HG03342 (cell line): ENCODE data around the gene THPO.
"Not testable (repeated sequence)": the region's sequence is repeated elsewhere in the genome, so short reads cannot be mapped to it uniquely, and the experiment has no call there.

Experiments used
- ATAC-seq: cut with Tn5 transposase; IDR thresholded peaks from one replicate; pipeline ENCODE4 v1.9.1; 2021; ENCODE audit warnings: mild to moderate bottlenecking, moderate library complexity; ENCODE audit not compliant: unreplicated experiment

Gene THPO

DNA sequence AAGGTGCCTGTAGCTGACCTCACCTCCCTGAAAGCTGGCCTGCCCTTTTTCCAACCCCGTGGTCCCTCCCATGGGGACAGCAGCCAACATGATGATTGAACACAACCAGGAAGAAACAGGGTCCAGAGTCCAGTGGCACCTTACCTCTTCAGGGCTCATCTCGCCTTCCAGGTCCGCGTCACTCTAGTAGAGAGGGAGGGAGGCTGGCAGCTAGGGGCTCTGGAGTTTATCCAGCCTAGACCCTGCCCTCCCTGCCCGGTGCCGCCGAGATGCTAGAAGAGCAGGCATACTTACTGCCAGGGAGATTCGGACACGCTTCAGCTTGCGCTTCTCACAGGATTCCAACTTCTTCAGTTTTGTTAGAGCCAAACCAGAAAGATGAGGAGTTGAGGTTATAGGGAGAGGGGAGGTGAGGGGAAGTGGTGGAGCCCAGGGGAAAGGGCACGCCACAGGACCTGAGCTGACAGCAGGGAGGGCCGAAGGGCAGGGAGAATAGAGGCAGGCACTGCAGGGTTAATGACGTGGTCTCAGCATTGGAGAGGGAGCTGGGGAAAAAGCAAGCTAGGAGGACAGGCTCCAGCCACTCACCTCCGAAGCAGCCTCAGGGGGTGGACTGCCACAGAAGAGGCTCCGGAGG lies 25.7 kb downstream of the THPO start:
- no peak for ATAC-seq

DNA sequence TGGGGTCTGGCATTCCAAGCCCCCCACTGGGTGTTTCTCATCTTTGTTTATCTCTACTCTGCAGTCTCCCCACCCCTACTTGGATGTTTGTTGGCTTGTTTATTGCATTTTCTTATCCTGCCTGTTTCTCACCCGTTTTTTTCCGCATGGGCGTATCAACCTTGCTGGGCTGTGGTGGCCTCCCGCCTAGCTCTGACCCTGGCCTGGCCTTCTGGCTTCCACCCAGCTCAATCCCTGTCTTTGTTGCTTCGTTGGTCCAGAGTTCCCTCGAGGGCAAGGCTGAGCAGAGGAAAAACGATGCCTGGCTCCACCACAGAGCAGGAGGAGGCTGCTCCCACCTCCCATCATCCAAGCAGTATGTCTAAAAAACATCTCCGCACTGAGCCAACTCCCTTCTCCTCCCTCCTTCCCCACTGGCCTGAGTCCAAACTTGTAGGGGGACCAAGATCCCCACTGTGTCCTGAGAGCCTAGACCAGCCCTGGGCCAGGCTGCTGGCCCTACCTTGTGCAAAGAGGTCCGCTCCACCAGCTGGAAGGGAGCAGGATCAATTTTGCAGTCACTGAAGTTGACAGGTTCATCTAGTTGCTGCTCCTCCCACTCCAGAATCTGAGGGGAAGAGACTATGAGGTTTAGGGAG lies 26.4 kb downstream of the THPO start:
- ATAC-seq: no peak

DNA sequence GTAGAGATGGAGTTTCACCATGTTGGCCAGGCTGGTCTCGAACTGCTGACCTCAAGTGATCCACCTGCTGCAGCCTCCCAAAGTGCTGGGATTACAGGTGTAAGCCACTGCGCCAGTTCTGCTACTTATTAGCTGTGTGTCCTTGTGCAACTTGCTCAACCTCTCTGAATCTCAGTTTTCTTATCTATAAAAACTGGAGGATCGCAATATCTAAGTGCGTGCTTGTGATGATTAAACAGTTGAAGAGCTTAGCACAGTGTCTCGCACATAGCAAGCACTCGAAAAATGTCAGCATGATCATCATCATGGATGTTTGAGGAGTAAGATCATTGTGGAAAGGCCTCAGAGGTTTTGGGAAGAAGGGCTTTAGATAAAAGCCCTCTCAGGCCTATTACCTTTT lies 27.4 kb downstream of the THPO start:
- no peak for ATAC-seq

DNA sequence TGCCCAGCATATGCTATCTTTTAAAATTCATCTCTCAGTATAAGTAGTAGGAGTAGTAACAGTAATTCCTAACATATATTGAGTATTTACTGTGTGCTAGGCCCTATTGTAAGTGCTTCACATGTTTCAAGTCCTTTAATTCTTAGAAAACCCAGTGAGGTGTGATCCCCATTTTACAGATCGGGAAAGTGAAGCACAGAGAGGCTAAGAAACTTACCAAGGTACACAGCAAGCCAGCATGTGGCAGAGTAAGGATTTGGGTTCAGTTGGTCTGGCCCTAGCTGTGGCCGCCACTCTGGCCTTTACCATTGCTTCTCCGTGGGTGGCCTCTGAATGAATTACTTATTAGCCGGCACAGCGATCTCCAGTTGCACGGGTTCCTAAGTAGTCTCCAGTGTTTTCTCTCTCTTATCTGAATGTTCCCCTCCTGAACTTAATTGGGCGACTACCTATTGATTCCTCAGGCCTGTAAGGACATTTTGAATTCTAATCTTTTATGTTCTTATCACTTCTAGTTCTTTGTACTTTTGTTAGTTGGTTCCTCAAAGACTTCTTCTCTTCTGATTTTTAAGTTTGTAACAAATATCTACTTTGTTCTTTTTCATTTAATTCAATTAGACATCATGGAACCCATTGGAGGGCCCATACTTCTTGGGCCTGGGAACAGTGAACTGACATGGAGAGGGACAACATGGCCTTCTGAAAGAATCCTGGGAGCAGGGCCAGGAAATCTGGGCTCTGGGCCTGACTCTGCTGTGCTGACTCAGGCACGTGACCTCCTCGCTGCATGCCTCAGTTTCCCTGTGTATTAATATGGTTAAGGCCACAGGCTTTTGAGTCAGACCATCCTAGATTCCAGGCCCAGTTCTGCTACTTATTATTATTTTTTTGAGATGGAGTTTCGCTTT lies 28.2 kb downstream of the THPO start:
- no peak for ATAC-seq

DNA sequence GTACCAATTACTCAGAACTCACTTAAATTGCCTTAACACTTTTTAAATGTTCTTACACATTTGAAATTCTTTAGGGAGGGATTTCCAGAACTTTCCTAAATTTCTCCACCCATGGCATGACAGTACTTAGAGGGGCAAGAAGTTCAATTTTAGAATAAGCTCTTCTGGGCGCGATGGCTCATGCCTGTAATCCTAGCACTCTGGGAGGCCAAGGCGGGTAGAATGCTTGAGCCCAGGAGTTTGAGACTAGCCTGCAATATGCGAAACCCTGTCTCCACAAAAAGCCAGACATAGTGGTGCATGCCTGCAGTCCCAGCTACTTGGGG lies 30.0 kb downstream of the THPO start:
- no peak for ATAC-seq

DNA sequence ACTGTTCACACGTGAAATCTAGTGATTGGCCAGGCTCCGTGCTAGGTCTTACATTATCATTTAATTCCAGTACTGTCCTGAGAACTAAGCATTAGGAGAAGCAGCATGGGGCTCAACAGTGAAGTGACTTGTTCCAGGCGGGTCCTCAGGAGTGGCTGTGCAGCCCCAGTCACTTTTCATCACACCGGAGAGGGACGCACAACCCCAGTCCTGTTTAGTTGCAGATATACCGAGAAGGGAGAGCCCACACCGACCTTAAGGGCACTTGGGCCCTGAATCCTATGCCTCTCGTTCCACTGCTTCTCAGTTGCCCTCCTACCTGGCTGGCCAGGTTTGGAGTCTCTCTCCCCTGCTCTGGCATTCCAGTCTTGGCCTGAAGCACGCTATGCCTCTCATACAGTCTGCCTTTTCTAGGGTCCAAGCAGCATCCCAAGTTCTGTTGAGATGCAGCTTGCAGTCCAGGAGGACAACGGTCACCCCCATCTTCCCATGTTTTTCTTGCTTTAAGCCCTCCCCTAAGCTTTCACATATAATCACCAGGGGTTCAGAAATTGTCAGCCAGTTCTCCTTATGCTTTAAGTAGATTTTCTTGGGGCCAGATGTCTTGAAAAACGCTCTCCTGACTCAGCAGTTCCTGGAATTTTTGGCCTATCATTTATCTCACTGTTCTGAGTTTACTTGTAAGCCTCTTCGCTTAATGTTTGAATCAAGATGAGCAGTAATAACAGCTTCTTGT lies 30.5 kb downstream of the THPO start:
- ATAC-seq: no peak

DNA sequence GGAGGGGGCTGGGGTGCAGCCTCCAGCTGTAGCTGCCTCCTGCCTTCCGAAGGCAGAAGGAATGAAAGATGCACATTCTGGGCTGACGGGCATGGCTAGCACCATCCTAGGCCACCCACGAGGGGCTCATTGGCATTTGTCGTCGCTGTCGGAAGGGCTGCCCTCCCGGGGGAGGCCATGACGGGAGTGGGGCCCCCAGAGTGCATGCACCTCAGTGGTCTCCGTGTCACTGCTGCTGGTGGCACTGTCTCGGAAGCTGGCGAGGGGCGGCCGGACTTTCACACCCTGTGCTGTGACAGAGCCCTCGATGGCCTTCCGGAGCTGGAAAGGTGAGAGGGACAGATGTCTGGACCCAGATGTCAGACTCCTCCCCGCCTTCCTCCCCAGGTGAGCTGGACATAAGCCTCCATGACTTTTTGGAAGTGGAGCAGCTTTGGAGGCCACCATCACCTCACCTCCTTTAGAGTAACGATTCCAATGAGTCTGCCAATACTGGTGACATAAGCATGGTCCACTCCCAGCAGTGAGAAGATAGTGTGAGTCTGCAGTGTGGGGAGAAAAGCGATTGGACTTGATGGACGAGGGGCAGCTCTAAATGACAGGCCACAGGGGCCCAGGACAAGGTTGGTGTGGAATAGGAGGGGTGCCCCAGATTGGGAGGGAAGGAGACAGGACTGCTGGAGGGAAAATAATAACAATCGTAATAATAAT lies 31.4 kb downstream of the THPO start:
- ATAC-seq: no peak

DNA sequence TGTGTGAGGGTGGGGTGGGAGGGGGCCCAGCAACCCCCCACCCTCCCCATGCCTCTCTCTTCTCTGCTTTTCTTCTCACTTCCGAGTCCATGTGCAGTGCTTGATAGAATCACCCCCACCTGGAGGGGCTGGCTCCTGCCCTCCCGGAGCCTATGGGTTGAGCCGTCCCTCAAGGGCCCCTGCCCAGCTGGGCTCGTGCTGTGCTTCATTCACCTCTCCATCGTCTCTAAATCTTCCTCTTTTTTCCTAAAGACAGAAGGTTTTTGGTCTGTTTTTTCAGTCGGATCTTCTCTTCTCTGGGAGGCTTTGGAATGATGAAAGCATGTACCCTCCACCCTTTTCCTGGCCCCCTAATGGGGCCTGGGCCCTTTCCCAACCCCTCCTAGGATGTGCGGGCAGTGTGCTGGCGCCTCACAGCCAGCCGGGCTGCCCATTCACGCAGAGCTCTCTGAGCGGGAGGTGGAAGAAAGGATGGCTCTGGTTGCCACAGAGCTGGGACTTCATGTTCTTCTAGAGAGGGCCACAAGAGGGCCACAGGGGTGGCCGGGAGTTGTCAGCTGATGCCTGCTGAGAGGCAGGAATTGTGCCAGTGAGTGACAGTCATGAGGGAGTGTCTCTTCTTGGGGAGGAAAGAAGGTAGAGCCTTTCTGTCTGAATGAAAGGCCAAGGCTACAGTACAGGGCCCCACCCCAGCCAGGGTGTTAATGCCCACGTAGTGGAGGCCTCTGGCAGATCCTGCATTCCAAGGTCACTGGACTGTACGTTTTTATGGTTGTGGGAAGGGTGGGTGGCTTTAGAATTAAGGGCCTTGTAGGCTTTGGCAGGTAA lies 32.5 kb downstream of the THPO start:
- ATAC-seq: no peak

DNA sequence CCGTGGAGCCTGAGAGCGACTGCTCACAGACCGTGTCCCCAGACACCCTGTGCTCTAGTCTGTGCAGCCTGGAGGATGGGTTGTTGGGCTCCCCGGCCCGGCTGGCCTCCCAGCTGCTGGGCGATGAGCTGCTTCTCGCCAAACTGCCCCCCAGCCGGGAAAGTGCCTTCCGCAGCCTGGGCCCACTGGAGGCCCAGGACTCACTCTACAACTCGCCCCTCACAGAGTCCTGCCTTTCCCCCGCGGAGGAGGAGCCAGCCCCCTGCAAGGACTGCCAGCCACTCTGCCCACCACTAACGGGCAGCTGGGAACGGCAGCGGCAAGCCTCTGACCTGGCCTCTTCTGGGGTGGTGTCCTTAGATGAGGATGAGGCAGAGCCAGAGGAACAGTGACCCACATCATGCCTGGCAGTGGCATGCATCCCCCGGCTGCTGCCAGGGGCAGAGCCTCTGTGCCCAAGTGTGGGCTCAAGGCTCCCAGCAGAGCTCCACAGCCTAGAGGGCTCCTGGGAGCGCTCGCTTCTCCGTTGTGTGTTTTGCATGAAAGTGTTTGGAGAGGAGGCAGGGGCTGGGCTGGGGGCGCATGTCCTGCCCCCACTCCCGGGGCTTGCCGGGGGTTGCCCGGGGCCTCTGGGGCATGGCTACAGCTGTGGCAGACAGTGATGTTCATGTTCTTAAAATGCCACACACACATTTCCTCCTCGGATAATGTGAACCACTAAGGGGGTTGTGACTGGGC lies 33.3 kb downstream of the THPO start:
- ATAC-seq: no peak

DNA sequence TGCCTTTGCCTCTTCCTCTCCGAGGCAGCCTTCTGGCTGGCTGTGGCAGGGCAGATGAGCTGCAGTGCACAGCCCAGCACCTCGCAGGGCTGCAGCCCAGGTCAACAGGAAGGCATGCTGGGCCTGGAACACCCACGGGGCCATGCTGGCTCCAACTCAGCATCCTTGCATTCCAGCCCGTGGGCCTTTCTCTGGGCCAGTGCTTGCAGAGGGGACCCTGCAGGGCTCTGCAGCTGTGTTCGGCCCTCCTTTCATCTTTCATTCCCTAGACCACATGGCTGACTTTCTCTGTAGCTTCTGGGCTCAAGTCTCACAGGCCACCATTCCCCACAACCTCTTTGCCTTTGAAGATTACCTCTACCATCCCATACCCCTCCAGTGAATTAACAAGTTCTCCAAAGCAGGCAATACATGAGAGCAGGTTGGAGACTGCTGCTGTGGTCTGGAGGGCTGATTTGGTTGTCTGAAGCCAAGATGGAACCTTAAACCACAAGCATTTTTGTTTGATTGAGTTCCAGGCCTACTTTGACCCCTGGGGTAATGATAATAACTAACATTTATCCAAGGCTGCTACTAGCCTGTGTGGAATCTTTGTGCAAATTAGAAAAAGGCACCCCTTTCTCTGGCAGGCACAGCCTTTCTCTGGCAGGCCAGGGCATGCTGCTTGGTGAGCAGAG lies 34.7 kb downstream of the THPO start:
- ATAC-seq: no peak

DNA sequence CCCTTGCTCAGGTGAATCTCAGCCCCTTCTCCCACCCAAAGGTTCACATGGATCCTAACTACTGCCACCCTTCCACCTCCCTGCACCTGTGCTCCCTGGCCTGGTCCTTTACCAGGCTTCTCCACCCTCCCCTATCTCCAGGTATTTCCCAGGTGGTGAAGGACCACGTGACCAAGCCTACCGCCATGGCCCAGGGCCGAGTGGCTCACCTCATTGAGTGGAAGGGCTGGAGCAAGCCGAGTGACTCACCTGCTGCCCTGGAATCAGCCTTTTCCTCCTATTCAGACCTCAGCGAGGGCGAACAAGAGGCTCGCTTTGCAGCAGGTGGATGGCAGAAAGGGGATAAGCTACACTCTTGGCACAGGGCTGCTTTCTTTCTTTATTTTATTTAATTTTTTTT lies 36.1 kb downstream of the THPO start:
- ATAC-seq: no peak

DNA sequence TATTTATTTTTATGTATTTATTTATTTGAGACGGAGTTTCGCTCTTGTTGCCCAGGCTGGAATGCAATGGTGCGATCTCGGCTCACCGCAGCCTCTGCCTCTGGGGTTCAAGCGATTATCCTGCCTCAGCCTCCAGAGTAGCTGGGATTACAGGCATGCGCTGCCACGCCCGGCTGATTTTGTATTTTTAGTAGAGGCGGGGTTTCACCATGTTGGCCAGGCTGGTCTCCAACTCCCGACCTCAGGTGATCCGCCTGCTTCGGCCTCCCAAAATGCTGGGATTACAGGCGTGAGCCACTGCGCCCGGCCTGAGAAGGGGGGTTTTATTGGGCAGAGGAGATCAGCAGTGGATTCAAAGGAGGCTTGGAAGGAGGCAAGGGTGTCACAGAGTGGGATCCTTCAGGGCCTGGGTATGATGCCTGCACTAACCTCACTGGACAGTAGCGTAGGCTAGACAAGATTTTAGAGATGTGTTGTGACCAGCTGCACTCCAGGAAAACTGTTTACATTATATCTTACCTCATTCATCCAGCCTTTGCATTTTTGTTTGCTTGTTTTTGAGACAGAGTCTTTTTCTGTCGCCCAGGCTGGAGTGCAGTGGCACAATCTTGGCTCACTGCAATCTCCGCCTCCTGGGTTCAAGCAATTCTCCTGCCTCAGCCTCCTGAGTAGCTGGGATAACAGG lies 38.4 kb downstream of the THPO start:
- not testable (repeated sequence) for ATAC-seq

DNA sequence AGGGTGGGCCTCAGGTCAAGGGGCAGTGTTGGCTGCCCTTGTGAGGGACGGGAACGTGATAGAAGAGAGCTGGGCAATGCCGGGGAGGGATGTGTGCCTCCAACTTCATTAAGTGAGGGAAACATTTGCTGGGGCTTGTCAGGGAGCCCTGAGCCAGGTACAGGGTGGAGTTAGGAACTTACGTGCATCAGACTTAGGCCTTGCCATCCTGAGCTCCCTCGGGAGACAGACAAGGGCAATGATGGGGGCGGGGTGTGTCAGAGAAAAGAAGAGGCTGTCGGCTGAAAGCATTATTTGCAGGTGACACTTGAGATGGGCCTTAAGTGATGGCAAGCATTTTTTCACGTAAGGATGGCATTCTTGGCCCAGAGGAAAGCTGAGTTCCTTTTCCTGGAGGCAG lies 39.0 kb downstream of the THPO start:
- no peak for ATAC-seq

DNA sequence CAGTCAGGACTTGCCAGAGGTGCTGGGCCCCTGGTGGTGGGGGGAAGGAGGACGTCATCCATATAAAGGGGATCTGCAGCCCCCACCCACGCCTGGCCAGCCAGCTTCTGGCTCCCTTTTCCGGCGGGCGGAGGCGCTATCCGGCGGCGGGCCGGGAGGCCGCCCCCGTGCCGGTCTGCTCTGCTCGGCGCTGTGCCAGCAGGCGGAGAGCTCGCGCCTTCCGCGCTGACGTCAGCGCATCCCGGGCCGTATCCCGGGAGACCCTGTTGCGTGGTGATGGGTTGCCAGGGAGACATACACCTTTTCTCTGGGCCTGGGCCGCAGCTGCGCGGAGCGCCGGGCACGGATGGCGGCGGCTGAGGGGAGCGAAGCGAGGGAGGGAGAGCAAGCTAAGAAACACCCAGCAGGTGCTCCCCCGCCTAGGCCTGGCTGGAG lies 39.5 kb downstream of the THPO start:
- no peak for ATAC-seq

DNA sequence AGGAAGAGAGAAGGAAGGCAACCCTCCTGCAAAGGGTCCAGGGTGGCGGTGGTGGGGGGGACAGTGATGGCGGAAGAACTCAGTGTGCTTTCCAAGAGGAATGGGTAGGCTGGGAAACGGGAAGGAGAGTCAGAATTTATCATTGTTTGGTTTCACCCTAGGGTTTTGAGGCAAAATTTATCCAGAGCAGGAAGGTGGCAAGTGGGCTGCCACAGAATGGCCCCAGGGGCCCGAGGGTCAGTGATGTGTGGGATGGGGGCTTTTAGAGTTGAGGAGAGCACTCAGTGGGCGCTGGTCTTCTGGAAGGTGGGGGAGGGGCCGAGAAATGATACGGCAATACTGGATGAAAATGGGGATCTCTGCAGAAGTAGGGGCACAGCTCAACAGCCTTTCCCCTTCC lies 40.0 kb downstream of the THPO start:
- no peak for ATAC-seq

DNA sequence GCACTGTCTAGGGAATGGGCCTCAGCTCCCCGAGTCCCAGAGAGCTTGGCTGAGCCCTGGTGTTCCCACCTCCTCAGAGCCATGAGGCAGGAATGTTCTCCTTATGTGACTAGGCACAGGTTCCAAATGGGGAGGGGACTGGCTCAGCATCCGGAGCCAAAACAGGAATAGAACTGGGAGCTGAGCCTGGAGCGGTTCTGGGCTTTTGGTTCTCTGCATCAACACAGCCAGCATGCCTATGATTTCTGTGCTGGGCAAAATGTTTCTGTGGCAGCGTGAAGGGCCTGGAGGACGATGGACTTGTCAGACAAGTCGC lies 40.6 kb downstream of the THPO start, which contains the start of gene FAM131A:
Gene FAM131A, plus strand, starts transcription at position 202 of the 316 bp plus-strand sequence. Its CDS starts 31 bp downstream, at position 233.
- no peak for ATAC-seq

DNA sequence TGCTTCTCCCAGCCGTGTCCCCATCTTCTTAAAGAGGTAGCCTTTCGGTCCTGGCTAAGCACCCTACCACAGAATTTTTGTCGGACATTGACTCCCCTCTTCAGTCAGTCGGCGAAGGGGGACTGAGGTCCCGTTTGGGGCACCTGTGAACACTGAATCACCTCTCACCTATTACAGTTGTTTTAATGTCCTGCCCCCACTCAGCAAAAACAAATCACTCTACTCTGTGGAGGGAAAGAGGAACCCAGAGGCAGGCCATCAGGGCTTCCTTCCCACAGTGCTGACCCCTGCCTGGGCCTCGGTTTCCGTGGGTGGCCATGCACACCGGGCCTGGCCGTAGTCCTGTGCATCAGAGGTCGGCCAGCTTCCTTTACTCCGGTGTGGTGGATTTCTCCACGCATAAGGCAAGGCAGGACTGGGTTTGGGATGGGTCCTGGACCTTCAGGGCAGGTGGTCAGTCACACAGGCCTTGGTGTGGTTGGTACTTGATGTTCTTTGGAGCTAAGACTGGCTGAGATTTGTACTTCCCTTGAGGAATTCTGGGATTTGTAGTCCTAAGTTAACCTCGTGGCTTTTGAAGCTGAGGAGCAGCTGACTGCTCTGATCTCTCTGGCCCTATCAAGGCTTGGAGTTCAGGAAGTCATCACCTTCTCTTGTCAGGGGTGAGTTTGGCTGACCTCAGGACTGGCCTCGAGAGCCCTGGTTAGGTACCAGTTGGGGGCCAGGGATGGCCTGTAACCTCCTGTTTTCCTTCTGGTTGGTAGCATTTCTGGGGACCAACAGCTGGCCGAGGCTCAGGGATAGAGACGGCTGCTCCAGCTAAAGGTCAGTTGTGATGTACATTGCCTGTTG lies 41.2 kb downstream of the THPO start:
- no peak for ATAC-seq
